ENCODE data around the gene XBP1.

DNA sequence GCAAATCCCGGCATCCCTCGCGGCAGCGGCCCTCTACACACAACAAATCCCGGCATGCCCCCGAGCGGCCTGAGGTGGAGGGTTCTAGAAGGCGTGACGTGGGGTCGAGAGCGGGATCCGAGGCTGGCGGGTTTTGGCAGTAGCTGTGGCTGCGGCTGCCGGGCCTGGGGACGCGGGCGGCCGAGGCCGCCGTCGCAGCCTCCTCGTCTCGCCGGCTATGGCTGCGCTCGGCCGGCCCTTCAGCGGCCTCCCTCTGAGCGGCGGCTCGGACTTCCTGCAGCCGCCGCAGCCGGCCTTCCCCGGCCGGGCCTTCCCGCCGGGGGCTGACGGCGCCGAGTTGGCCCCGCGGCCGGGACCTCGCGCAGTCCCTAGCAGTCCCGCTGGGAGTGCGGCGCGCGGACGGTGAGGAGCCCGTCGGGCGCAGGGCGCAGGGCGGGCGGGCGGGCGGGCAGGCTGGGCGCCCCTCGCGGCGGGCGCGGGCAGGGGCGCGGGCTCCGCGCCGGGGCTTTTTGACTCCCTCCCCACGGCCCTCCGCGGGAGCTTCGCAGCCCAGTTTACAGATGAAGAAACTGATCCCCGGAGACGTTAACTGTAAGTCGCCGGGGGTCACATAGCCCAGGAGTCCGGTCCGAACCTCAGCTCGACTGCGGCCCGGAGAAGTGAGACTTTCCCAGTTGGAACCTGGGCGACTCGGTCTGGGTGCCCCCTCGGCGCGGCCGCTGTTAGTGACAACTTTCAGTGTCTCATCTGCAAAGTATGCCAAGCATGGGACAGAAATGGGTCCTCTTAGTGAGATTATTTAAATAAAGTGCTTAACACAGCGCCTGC, 27.5 kb downstream of the XBP1 start, which contains the start of gene CCDC117:
- TF ChIP-seq POLR2AphosphoS5 (IDR thresholded peaks at IDR 0.05; ENCODE audit: low read depth, low read length) (peak; percentile 54; the same call in 1 of the 2 replicates), POLR2A (IDR thresholded peaks at IDR 0.05; ENCODE audit: low read depth, low read length) (peak; percentile 84; the same call in 1 of the 2 replicates), TAF1 (IDR thresholded peaks at IDR 0.05; ENCODE audit: borderline replicate concordance, low read depth, low read length) (0 out of 2 replicates have a peak, but pooled peaks have one; percentile 37)

Data from GM12892 (cell line).